ENCODE results near the gene MAMDC2. TPM values are rescaled to one million over a fixed set of nuclear protein-coding genes. Genes with fewer than 3 reads are reported as not detected.

The MAMDC2 gene
- total RNA-seq, 1 experiment from 2014 or later = 1.2 TPM

DNA sequence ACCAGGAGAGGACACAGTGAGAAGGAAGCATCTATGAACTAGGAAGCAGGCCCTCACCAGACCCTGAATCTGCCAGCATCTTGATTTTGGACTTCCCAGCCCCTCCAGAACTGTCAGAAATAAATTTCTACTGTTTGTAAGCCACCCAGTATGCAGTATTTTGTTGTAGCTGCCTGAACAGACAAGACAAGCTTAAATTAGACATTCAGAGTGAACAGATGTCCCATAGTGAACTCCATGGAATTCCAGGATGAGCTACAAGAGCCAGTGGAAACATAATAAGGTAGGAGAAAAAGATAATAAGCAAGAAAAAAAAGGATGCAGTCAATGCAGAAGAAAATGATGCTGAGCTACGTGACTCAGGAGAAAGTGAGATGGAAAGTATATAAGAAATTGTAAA lies 47.8 kb upstream of the MAMDC2 start:
- Histone ChIP-seq H3K79me2 (ENCODE audit: insufficient read depth, low read length) (no peaks in the 10 kb centered on the region), H3K9me3 (ENCODE audit: control insufficient read depth in 1 of 2, insufficient read depth in 1 of 2, low read depth in 1 of 2, low read length in 2 of 2) (no peaks in the 10 kb centered on the region), H3K4me1 (ENCODE audit: control insufficient read depth in 1 of 2, insufficient read depth in 2 of 2, low read length in 2 of 2) (no peaks in the 10 kb centered on the region), H3K4me3 (replicated peaks in 1 of 2; ENCODE audit: low read depth in 1 of 2, low read length in 2 of 2) (no peak overlapping the region), H3K27me3 (ENCODE audit: insufficient read depth, low read length) (no peaks in the 10 kb centered on the region), H4K20me1 (ENCODE audit: insufficient read depth) (no peaks in the 10 kb centered on the region), H3K27ac (ENCODE audit: low read depth, low read length) (no peak overlapping the region), H3K9me2 (ENCODE audit: insufficient read depth) (no peaks in the 10 kb centered on the region), H2AFZ (ENCODE audit: low read depth, low read length, poor library complexity, severe bottlenecking) (no peak overlapping the region), H3K9ac (ENCODE audit: low read length) (no peak overlapping the region), H3K36me3 (ENCODE audit: control insufficient read depth in 1 of 2, insufficient read depth in 2 of 2, low read length in 2 of 2) (no peaks in the 10 kb centered on the region), H3K4me2 (ENCODE audit: low read length) (no peak overlapping the region)
- TF ChIP-seq RAD21 (IDR thresholded peaks at IDR 0.05; ENCODE audit: low read depth) = no peak
- no peak for TF ChIP-seq FOSL1 (IDR thresholded peaks at IDR 0.05; ENCODE audit: low read depth)
- TF ChIP-seq CBX3 (IDR thresholded peaks at IDR 0.05; ENCODE audit: low read depth) = no peak
- TF ChIP-seq, protein P1, sequence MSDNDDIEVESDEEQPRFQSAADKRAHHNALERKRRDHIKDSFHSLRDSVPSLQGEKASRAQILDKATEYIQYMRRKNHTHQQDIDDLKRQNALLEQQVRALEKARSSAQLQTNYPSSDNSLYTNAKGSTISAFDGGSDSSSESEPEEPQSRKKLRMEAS (IDR thresholded peaks at IDR 0.05) = no peak
- no peak for TF ChIP-seq POLR2A (IDR thresholded peaks at IDR 0.05; ENCODE audit: borderline replicate concordance, extremely low read depth, insufficient read depth, insufficient read length)
- TF ChIP-seq, protein P2, sequence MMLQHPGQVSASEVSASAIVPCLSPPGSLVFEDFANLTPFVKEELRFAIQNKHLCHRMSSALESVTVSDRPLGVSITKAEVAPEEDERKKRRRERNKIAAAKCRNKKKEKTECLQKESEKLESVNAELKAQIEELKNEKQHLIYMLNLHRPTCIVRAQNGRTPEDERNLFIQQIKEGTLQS (IDR thresholded peaks at IDR 0.05) = no peak
- no peak for TF ChIP-seq JUND (IDR thresholded peaks at IDR 0.05)
- TF ChIP-seq EZH2phosphoT487 (IDR thresholded peaks at IDR 0.05; ENCODE audit: borderline replicate concordance) = no peak
- TF ChIP-seq EGR1 (IDR thresholded peaks at IDR 0.05; ENCODE audit: low read depth) = no peak
- DNase-seq (ENCODE audit: low read depth, low spot score) (no peak), ATAC-seq (no peak)
- RAD21 ChIA-PET (ENCODE audit: low non-redundant PET in 1 of 2, low total read pairs in 2 of 2, uncharacterized antibody in 2 of 2, unreplicated experiment in 2 of 2) = no interaction called here
- POLR2A ChIA-PET = no interaction called here
- BruUV-seq (replicated peaks) = no TSS peak
- intact Hi-C loops (cut with micrococcal nuclease) = no loop called here
- CTCF ChIA-PET = interaction anchor here (0.6 kb wide), 1 partner anchor 401 kb away, joined by 3 read pairs; no protein-coding TSS in a partner anchor

DNA sequence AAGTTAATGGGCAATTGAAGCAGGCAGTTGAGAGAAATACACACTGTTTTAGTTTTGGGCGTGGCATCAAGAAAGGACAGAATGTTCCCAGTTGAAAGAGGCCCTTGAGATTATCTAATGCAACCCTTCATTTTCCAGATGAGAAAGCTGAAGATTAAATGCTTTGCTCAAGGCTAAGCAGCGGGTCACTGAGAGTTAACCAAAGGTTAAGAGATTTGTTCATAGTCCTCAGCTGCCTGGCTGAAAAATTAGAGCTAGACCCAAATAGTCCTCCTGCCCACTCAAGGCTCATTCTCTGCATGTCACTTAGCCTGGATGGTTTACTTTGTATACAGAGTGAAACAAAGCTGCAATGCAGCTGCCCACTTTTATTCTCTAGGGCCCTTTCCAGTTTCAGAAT lies 46.7 kb upstream of the MAMDC2 start:
- TF ChIP-seq, protein P2 (IDR thresholded peaks at IDR 0.05) = no peak
- TF ChIP-seq SP1 (IDR thresholded peaks at IDR 0.05; ENCODE audit: low read depth) (no peak), EGR1 (IDR thresholded peaks at IDR 0.05; ENCODE audit: low read depth) (no peak), SRF (IDR thresholded peaks at IDR 0.05; ENCODE audit: low read depth) (no peak), ZFX (IDR thresholded peaks at IDR 0.05) (no peak), POLR2AphosphoS5 (IDR thresholded peaks at IDR 0.05; ENCODE audit: low read depth, low read length) (no peak), CEBPB (IDR thresholded peaks at IDR 0.05; ENCODE audit: low read depth) (no peak), EZH2 (IDR thresholded peaks at IDR 0.05) (no peak), ELF1 (IDR thresholded peaks at IDR 0.05; ENCODE audit: borderline replicate concordance, low read depth) (no peak)
- TF ChIP-seq, protein P3, sequence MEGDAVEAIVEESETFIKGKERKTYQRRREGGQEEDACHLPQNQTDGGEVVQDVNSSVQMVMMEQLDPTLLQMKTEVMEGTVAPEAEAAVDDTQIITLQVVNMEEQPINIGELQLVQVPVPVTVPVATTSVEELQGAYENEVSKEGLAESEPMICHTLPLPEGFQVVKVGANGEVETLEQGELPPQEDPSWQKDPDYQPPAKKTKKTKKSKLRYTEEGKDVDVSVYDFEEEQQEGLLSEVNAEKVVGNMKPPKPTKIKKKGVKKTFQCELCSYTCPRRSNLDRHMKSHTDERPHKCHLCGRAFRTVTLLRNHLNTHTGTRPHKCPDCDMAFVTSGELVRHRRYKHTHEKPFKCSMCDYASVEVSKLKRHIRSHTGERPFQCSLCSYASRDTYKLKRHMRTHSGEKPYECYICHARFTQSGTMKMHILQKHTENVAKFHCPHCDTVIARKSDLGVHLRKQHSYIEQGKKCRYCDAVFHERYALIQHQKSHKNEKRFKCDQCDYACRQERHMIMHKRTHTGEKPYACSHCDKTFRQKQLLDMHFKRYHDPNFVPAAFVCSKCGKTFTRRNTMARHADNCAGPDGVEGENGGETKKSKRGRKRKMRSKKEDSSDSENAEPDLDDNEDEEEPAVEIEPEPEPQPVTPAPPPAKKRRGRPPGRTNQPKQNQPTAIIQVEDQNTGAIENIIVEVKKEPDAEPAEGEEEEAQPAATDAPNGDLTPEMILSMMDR (IDR thresholded peaks at IDR 0.05 in 2 of 3, conservative IDR thresholded peaks at IDR 0.05 in 1 of 3; ENCODE audit: borderline replicate concordance in 1 of 3, insufficient read depth in 1 of 3, low read depth in 2 of 3, low read length in 2 of 3) = no peak
- TF ChIP-seq, protein P4, sequence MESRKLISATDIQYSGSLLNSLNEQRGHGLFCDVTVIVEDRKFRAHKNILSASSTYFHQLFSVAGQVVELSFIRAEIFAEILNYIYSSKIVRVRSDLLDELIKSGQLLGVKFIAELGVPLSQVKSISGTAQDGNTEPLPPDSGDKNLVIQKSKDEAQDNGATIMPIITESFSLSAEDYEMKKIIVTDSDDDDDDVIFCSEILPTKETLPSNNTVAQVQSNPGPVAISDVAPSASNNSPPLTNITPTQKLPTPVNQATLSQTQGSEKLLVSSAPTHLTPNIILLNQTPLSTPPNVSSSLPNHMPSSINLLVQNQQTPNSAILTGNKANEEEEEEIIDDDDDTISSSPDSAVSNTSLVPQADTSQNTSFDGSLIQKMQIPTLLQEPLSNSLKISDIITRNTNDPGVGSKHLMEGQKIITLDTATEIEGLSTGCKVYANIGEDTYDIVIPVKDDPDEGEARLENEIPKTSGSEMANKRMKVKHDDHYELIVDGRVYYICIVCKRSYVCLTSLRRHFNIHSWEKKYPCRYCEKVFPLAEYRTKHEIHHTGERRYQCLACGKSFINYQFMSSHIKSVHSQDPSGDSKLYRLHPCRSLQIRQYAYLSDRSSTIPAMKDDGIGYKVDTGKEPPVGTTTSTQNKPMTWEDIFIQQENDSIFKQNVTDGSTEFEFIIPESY (IDR thresholded peaks at IDR 0.05; ENCODE audit: extremely low read depth, insufficient replicate concordance, low read length) = no peak
- TF ChIP-seq, protein P1 (IDR thresholded peaks at IDR 0.05) = no peak
- ATAC-seq (no peak), DNase-seq (ENCODE audit: low read depth, low spot score) (no peak)
- H3K27me3 ChIP-seq (ENCODE audit: insufficient read depth, low read length) = no peaks in the 10 kb centered on the region
- H3K9me3 ChIP-seq (ENCODE audit: control insufficient read depth in 1 of 2, insufficient read depth in 1 of 2, low read depth in 1 of 2, low read length in 2 of 2) = no peaks in the 10 kb centered on the region
- no peak overlapping the region for H2AFZ ChIP-seq (ENCODE audit: low read depth, low read length, poor library complexity, severe bottlenecking)
- RAD21 ChIA-PET (ENCODE audit: low non-redundant PET in 1 of 2, low total read pairs in 2 of 2, uncharacterized antibody in 2 of 2, unreplicated experiment in 2 of 2) = no interaction called here
- H3K9ac ChIP-seq (ENCODE audit: low read length) = no peak overlapping the region
- intact Hi-C loops (cut with micrococcal nuclease) = no loop called here
- H3K27ac ChIP-seq (ENCODE audit: low read depth, low read length) = no peak overlapping the region
- CTCF ChIA-PET = no interaction called here
- H3K4me2 ChIP-seq (ENCODE audit: low read length) = no peak overlapping the region
- no peaks in the 10 kb centered on the region for H3K9me2 ChIP-seq (ENCODE audit: insufficient read depth)
- H3K79me2 ChIP-seq (ENCODE audit: insufficient read depth, low read length) = no peaks in the 10 kb centered on the region
- no peaks in the 10 kb centered on the region for H3K4me1 ChIP-seq (ENCODE audit: control insufficient read depth in 1 of 2, insufficient read depth in 2 of 2, low read length in 2 of 2)
- no peak overlapping the region for H3K4me3 ChIP-seq (replicated peaks in 1 of 2; ENCODE audit: low read depth in 1 of 2, low read length in 2 of 2)
- POLR2A ChIA-PET = no interaction called here
- H3K36me3 ChIP-seq (ENCODE audit: control insufficient read depth in 1 of 2, insufficient read depth in 2 of 2, low read length in 2 of 2) = no peaks in the 10 kb centered on the region
- no peaks in the 10 kb centered on the region for H4K20me1 ChIP-seq (ENCODE audit: insufficient read depth)
- no TSS peak for BruUV-seq (replicated peaks)

All from HCT116 (cell line).